HL-60/S4 (cell line): ENCODE results near the gene LIN7B.

Source experiments
- in situ Hi-C: fragments of 300-500 bp; cut with MboI; formaldehyde crosslinking; loops from 2 replicates; pipeline ENCODE4 v1.14.3; 2022; ENCODE audit warnings: low sequenced_read_pairs

LIN7B gene

DNA sequence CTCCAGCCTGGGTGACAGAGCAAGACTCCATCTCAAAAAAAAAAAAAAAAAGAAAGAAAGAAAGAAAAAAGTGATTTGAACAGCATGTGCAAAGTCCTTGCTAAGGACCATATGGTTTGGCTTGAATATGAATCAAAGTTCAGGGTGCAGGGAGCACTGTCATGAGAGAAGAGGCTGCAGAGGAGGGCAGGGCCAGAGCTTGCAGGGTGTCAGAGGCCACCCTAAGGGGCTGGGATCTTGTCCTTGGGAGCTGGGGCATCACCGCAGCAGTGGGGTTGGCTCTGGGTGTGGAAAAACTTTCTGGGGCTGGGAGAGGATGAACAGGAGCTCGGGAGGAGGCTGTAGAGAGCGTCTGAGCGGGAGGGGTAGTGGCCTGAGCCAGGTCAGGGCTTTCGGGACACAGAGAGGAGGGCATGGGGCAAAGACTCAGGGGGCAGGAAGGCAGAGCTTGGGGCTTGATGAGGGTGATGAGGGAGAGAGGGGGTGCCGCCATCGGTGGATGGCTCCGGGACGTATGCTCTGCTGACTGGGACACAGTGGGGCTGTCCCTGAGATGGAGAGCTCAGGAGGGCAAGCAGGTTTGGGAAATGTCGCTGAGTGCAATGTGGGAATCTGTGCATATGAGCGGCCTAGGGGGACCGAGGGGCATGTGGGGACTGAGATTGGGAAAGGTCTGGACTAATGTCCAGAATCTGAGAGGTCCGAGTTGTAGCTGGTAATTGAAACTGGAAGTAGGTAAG is 46.5 kb downstream of the LIN7B start:
- in situ Hi-C loops: no loop called here

DNA sequence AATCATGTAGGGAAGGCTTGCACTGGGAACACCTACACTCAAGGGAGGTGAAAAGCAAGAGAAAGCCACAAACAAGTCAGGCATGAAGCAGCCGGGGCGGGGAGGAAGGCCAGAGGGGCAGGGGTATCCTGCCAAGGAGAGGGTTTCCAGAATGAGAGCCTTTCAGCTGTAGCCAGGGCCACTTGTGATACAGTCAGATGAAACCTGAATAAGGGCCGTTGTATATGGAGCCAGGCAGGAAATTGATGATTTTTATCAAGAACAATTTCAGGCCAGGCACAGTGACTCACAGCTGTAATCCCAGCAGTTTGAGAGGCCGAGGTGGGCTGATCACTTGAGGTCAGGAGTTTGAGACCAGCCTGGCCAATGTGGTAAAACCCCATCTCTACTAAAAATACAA is 47.8 kb downstream of the LIN7B start:
- in situ Hi-C loops: no loop called here

DNA sequence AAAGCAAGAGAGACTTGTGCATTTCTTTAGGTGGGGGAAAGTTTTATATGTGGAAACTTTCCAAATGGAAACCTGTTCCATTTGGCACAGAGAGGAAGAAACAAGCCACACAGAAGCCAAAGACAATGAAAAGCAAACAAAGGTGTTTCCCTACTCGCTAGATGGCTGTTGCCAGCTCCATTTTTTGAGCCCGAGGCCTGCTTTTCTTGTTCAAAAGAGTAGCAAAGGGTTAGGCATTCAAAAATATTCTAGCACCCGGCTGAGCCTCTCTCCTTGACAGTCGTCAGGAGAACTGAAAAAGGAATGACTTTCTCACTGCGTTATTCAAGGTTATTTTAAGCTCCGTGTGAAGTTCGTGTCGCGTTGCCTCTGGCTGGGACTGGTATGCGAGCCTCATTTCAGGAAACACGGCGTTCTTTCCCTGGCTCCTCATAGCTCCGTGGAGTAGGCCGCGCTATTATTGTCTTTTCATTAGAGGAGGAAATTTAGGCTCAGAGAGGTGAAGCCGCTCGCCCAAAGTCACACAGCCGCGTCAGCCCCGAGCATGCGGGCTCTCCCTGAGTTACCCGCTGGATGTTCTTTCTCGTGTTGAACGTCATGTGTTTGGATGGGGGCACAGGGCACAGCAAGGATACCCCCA is 51.1 kb downstream of the LIN7B start:
- in situ Hi-C loops: no loop called here

DNA sequence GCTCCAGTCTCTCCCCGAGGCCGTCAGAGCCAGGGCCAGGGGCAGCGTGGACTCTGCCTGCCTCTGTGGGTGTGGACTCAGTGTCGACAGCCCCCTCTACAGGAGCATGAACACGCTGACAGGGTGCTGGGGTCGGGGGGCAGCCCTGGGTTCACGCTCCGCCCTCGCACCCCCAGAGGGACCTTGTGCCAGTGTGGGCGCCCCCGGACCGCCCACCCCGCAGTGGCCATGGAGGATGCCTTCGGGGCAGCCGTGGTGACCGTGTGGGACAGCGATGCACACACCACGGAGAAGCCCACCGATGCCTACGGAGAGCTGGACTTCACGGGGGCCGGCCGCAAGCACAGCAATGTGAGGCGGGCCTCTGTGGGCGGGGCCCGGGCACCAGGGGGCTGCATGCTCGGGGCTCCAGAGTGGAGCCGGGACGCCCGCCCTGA is 51.7 kb downstream of the LIN7B start:
- in situ Hi-C loops: no loop called here

DNA sequence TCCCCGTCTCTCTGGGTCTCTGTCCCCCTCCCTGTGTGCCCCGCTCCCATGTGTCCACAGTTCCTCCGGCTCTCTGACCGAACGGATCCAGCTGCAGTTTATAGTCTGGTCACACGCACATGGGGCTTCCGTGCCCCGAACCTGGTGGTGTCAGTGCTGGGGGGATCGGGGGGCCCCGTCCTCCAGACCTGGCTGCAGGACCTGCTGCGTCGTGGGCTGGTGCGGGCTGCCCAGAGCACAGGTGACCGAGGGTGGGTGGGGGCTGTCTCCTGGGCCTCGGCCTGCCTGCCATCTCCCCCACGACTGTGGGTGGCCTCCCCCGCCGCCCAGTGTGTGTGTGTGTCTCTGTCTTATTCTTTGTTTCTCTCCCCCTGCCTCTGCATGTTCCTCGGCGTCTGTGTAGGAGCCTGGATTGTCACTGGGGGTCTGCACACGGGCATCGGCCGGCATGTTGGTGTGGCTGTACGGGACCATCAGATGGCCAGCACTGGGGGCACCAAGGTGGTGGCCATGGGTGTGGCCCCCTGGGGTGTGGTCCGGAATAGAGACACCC is 53.8 kb downstream of the LIN7B start:
- in situ Hi-C loops: no loop called here
